Measurements from ENCODE around the gene TMEM138. TPM values are rescaled to one million over a fixed set of nuclear protein-coding genes. Genes with fewer than 3 reads are reported as not detected.

Gene TMEM138
- total RNA-seq, 1 experiment from 2014 or later: 46.3 TPM

- TF ChIP-seq CTCF (IDR thresholded peaks at IDR 0.05; ENCODE audit: insufficient read depth in 1 of 2, low read depth in 1 of 2, low read length in 1 of 2, severe bottlenecking in 1 of 2, unreplicated experiment in 1 of 2): no peak
- Histone ChIP-seq H3K4me3 (ENCODE audit: low read depth, low read length) (no peak overlapping the region), H3K4me1 (no peaks in the 10 kb centered on the region), H3K36me3 (ENCODE audit: control insufficient read depth, insufficient read depth, low read length) (no peaks in the 10 kb centered on the region), H3K27me3 (replicated peaks; ENCODE audit: control insufficient read depth, insufficient read depth, low read length) (no peaks in the 10 kb centered on the region), H3K9me3 (no peaks in the 10 kb centered on the region)
- Mint-ChIP-seq H3K27ac (ENCODE audit: unreplicated experiment) (no peak overlapping the region), H3K4me1 (ENCODE audit: low read depth, unreplicated experiment) (no peaks in the 10 kb centered on the region), H3K27me3 (ENCODE audit: insufficient read depth, unreplicated experiment) (no peaks in the 10 kb centered on the region), H3K4me3 (ENCODE audit: unreplicated experiment) (no peak overlapping the region), H3K36me3 (ENCODE audit: insufficient read depth, unreplicated experiment) (peaks cover 6% of the 10 kb centered on the region), H3K9me3 (ENCODE audit: unreplicated experiment) (no peaks in the 10 kb centered on the region)
- ChIA-PET CTCF (interaction anchor here (2.2 kb wide), 1 partner anchor 17 kb away, joined by 6 read pairs; no protein-coding TSS in a partner anchor), POLR2A (interaction anchor here (1.0 kb wide), 1 partner anchor 8 kb away, joined by 4 read pairs; the partner anchor contains the start of genes CYB561A3 and TMEM138)
- no peak for DNase-seq
- BruUV-seq (replicated peaks): no TSS peak
- intact Hi-C loops (cut with micrococcal nuclease; ENCODE audit: unreplicated experiment): no loop called here
These were observed 8.8 kb upstream of the TMEM138 start for GRCh38 chr11:61353131-61354067.

- intact Hi-C loops (cut with micrococcal nuclease; ENCODE audit: unreplicated experiment): no loop called here
- TF ChIP-seq CTCF (IDR thresholded peaks at IDR 0.05; ENCODE audit: insufficient read depth in 1 of 2, low read depth in 1 of 2, low read length in 1 of 2, severe bottlenecking in 1 of 2, unreplicated experiment in 1 of 2): no peak
- Mint-ChIP-seq H3K36me3 (ENCODE audit: insufficient read depth, unreplicated experiment) (peaks cover 6% of the 10 kb centered on the region), H3K27ac (ENCODE audit: unreplicated experiment) (no peak overlapping the region), H3K27me3 (ENCODE audit: insufficient read depth, unreplicated experiment) (no peaks in the 10 kb centered on the region), H3K9me3 (ENCODE audit: unreplicated experiment) (no peaks in the 10 kb centered on the region), H3K4me1 (ENCODE audit: low read depth, unreplicated experiment) (no peaks in the 10 kb centered on the region), H3K4me3 (ENCODE audit: unreplicated experiment) (no peak overlapping the region)
- Histone ChIP-seq H3K36me3 (ENCODE audit: control insufficient read depth, insufficient read depth, low read length) (no peaks in the 10 kb centered on the region), H3K27me3 (replicated peaks; ENCODE audit: control insufficient read depth, insufficient read depth, low read length) (no peaks in the 10 kb centered on the region), H3K4me3 (ENCODE audit: low read depth, low read length) (no peak overlapping the region), H3K4me1 (no peaks in the 10 kb centered on the region), H3K9me3 (no peaks in the 10 kb centered on the region)
- ChIA-PET CTCF (interaction anchor here (0.6 kb wide), 1 partner anchor 40 kb away, joined by 7 read pairs; no protein-coding TSS in a partner anchor), POLR2A (no interaction called here)
- DNase-seq: no peak
- no TSS peak for BruUV-seq (replicated peaks)
These were observed 8.0 kb upstream of the TMEM138 start for GRCh38 chr11:61354208-61354607.

GRCh38 chr11:61356706-61357105, 5.5 kb upstream of the TMEM138 start:
- no peak overlapping the region for H3K4me3 Mint-ChIP-seq (ENCODE audit: unreplicated experiment)
- H3K9me3 Mint-ChIP-seq (ENCODE audit: unreplicated experiment): no peaks in the 10 kb centered on the region
- H3K36me3 ChIP-seq (ENCODE audit: control insufficient read depth, insufficient read depth, low read length): no peaks in the 10 kb centered on the region
- no peak overlapping the region for H3K4me3 ChIP-seq (ENCODE audit: low read depth, low read length)
- no peaks in the 10 kb centered on the region for H3K27me3 ChIP-seq (replicated peaks; ENCODE audit: control insufficient read depth, insufficient read depth, low read length)
- no peaks in the 10 kb centered on the region for H3K9me3 ChIP-seq
- ChIA-PET CTCF (interaction anchor here (0.6 to 1.2 kb wide), 3 partner anchors 20 to 224 kb away, joined by 3 to 5 read pairs (median 3); partner anchors contain the start of gene VPS37C), POLR2A (interaction anchor here (0.7 kb wide), 1 partner anchor 21 kb away, joined by 3 read pairs; no protein-coding TSS in a partner anchor)
- TF ChIP-seq CTCF (IDR thresholded peaks at IDR 0.05; ENCODE audit: insufficient read depth in 1 of 2, low read depth in 1 of 2, low read length in 1 of 2, severe bottlenecking in 1 of 2, unreplicated experiment in 1 of 2): no peak
- no peaks in the 10 kb centered on the region for H3K4me1 Mint-ChIP-seq (ENCODE audit: low read depth, unreplicated experiment)
- H3K4me1 ChIP-seq: 0 out of 2 replicates have a peak, but pooled peaks cover 3% of the 10 kb centered on the region
- intact Hi-C loops (cut with micrococcal nuclease; ENCODE audit: unreplicated experiment): no loop called here
- H3K27ac Mint-ChIP-seq (ENCODE audit: unreplicated experiment): no peak overlapping the region
- DNase-seq: no peak
- BruUV-seq (replicated peaks): no TSS peak
- H3K36me3 Mint-ChIP-seq (ENCODE audit: insufficient read depth, unreplicated experiment): peaks cover 11% of the 10 kb centered on the region
- no peaks in the 10 kb centered on the region for H3K27me3 Mint-ChIP-seq (ENCODE audit: insufficient read depth, unreplicated experiment)
